Brain microvascular endothelial cell (primary cell): ENCODE data around the gene RHBDD1.
A peak's percentile ranks its signal among the peaks of the same experiment; 100 is the strongest.

Experiments used
- DNase-seq: peaks from one replicate; pipeline ENCODE4 v3.0.0-alpha.2; 2020
- H3K27ac ChIP-seq: fragments of 250-450 bp; sonication (Bioruptor Pico); 2 replicates; pipeline ENCODE4 v1.5.1; 2020; ENCODE audit warnings: mild to moderate bottlenecking, moderate library complexity
- H3K27me3 ChIP-seq: fragments of 250-450 bp; sonication (Bioruptor Pico); replicated peaks from 2 replicates; pipeline ENCODE4 v1.5.1; 2020; ENCODE audit warnings: mild to moderate bottlenecking
- H3K36me3 ChIP-seq: fragments of 250-450 bp; sonication (Bioruptor Pico); replicated peaks from 2 replicates; pipeline ENCODE4 v1.5.1; 2020; ENCODE audit warnings: mild to moderate bottlenecking
- H3K4me3 ChIP-seq: 2 replicates; pipeline ENCODE4 v1.5.1; 2011; ENCODE audit warnings: low read depth, mild to moderate bottlenecking, control low read depth, low read length, moderate library complexity
- in situ Hi-C: cut with HindIII; loops from 2 replicates; pipeline ENCODE4 v1.10.0; 2017; ENCODE audit warnings: low sequenced_read_pairs, low pct_ligation_motif_present
- TF ChIP-seq, protein P1 (sequence below): IDR thresholded peaks from 2 replicates; pipeline ENCODE4 v1.5.1; 2011; ENCODE audit warnings: low read depth, mild to moderate bottlenecking, moderate library complexity, low read length, control low read depth, inconsistent platforms; ENCODE audit errors: missing control alignments

RHBDD1 gene

DNA sequence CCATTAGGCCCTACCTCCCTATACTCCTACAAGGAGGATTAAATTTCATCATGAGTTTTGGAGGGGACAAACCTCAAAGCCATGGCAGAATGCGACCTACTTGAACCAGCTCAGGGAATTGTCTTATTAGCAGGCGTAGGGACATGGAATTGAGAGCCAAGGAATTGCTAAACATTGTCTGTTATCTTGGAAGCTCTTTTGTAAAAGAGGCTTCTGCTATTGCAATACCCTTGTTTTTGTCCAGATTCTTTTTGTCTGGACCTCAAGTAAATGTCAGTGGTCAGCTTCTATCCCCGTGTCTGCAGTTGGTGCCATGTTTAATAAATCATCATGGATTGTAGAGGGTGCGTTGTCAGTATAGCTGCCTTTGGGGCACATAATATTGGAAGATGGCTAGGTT is 62.3 kb downstream of the RHBDD1 start:
- in situ Hi-C loops, result no loop called here
- DNase-seq, result no peak
- H3K27ac ChIP-seq, result no peak overlapping the region
- no peaks in the 10 kb centered on the region for H3K36me3 ChIP-seq
- H3K4me3 ChIP-seq, result no peak overlapping the region
- H3K27me3 ChIP-seq, result no peaks in the 10 kb centered on the region
- TF ChIP-seq, protein P1, sequence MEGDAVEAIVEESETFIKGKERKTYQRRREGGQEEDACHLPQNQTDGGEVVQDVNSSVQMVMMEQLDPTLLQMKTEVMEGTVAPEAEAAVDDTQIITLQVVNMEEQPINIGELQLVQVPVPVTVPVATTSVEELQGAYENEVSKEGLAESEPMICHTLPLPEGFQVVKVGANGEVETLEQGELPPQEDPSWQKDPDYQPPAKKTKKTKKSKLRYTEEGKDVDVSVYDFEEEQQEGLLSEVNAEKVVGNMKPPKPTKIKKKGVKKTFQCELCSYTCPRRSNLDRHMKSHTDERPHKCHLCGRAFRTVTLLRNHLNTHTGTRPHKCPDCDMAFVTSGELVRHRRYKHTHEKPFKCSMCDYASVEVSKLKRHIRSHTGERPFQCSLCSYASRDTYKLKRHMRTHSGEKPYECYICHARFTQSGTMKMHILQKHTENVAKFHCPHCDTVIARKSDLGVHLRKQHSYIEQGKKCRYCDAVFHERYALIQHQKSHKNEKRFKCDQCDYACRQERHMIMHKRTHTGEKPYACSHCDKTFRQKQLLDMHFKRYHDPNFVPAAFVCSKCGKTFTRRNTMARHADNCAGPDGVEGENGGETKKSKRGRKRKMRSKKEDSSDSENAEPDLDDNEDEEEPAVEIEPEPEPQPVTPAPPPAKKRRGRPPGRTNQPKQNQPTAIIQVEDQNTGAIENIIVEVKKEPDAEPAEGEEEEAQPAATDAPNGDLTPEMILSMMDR, result no peak

DNA sequence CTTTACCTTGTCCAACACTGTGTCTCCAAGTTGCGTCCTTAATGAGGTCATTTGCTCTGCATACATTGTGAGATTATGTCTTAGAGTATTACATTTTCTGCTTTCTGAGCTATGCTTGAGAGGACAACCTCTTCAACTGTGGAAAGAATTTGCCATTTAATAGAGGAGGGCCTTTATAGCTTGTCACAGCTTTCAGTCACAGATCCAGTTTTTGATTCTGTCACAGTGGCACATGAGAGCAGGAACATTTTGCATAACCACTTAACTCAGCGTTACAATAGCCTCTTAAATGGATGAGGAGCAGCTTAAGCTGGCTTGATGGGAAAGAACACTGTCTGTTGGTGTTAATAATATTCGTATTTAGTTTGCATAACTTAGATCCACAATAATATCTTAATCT is 63.0 kb downstream of the RHBDD1 start:
- Histone ChIP-seq H3K36me3 (no peaks in the 10 kb centered on the region), H3K27ac (no peak overlapping the region), H3K4me3 (no peak overlapping the region), H3K27me3 (no peaks in the 10 kb centered on the region)
- no peak for DNase-seq
- TF ChIP-seq, protein P1, result no peak
- in situ Hi-C loops, result no loop called here

DNA sequence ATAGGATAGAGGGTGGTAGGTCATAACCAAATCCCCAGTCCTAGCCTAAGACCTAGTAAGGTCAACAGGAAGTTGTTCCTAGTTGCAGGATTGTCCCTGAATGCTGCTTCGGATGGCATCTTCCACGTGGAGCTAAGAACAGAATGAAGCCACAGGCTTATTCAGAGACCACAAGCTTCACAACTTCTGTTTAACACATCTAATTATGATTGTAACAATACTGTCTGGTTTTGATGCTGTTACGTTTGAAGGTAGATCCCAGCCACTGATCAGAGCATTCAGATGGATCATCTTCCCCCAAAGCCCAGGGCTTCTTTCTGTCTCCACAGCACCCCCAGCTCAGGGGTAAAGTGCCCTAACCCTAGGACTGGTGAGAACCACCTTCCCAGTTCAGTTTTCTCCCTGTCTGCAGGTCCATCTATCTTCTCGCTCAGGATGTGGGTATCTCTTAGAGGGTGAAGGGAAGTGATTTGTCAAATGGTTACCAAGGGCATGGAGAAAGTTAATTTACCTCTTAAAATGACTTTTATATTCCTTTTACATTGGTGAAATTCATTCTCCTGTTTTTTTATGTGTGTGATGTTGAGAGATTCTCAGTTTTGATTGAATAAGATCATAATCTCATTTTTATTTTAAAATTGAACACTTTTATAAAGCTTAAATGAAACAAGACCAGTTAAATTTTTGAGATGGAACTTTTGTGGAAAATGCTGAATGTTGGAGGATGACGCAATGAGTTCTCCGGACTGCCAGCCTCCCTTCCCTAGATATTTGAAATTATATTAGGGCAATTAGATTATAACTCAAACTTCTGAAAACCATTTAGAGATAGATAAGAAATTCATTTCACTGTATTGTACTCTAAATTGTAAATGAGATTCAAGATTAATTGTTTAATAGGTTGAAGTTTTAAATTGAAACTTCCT is 66.5 kb downstream of the RHBDD1 start:
- Histone ChIP-seq H3K27ac (peak overlapping the region; percentile 71), H3K27me3 (no peaks in the 10 kb centered on the region), H3K36me3 (no peaks in the 10 kb centered on the region), H3K4me3 (no peak overlapping the region)
- in situ Hi-C loops, result no loop called here
- no peak for DNase-seq
- TF ChIP-seq, protein P1, result no peak

DNA sequence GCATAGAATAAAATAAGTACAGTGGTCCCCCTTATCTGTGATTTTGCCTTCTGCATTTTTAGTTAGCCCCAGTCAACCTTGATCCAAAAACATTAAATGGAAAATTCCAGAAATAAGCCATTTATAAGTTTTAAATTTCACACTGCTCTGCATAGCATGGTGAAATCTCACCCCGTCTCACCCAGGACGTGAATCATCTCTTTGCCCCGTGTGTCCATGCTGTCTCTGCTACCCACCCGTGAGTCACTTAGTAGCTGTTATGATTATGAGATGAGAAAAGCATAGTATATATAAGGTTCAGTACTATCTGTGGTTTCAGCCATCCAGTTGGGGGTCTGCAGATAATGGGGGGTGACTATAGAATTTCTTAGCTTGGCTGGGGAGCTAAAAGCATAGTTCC is 67.3 kb downstream of the RHBDD1 start:
- TF ChIP-seq, protein P1, result no peak
- Histone ChIP-seq H3K27me3 (no peaks in the 10 kb centered on the region), H3K27ac (peak overlapping the region; percentile 71), H3K4me3 (no peak overlapping the region), H3K36me3 (no peaks in the 10 kb centered on the region)
- in situ Hi-C loops, result no loop called here
- DNase-seq, result peak; percentile 88

DNA sequence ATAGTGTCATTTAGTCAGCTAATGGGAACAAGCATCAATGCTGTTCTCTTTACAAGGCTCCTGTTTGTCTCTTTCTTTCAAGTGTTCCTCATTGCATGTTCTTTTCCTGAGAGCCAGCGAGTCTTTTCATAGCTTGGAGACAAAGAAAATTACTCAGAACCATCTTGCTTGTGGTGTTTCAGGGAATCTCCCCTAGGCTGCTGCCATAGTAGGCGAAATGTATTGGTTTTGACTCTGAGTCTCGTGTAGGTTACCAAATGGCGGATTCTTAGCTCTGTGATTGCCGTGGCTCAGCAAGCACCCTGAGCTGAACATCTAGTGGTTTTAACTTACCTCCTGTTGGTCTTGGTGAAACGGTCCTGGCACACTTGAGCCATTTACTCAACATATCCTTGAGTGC is 68.7 kb downstream of the RHBDD1 start:
- Histone ChIP-seq H3K27ac (no peak overlapping the region), H3K36me3 (no peaks in the 10 kb centered on the region), H3K27me3 (no peaks in the 10 kb centered on the region), H3K4me3 (no peak overlapping the region)
- no peak for DNase-seq
- in situ Hi-C loops, result no loop called here
- TF ChIP-seq, protein P1, result no peak
